Keratinocyte (primary cell): ENCODE measurements around the gene IRX2. TPM values are rescaled to one million over a fixed set of nuclear protein-coding genes. Genes with fewer than 3 reads are reported as not detected.

ENCODE experiments used
- DNase-seq: peaks from one replicate; pipeline ENCODE4 v3.0.0-alpha.2; 2011; ENCODE audit warnings: low read depth, missing footprints, low spot score
- FAIRE-seq: peaks from 2 replicates; lab custom pipeline; 2011; peaks lifted over from hg19 to GRCh38; lab: Jason Lieb, UNC
- H2AFZ ChIP-seq: 2 replicates; pipeline ENCODE4 v1.6.0; 2012; ENCODE audit warnings: low read length, control low read depth, inconsistent platforms; ENCODE audit not compliant: control insufficient read depth
- H3K27ac ChIP-seq: 2 replicates; pipeline ENCODE4 v1.5.1; 2011; ENCODE audit warnings: low read length; ENCODE audit not compliant: control insufficient read depth, insufficient read depth
- H3K27me3 ChIP-seq: 3 replicates; pipeline ENCODE4 v1.6.0; 2011; ENCODE audit warnings: low read length; ENCODE audit not compliant: control insufficient read depth, insufficient read depth; ENCODE audit errors: extremely low read depth
- H3K36me3 ChIP-seq, 2 experiments: 2 replicates in 1 of 2; 3 replicates in 1 of 2; pipeline ENCODE4 v1.5.1; 2011; ENCODE audit warnings: low read length in 2 of 2, mild to moderate bottlenecking in 1 of 2; ENCODE audit not compliant: control insufficient read depth in 2 of 2, insufficient read depth in 2 of 2; ENCODE audit errors: extremely low read depth in 1 of 2
- H3K4me1 ChIP-seq: 3 replicates; pipeline ENCODE4 v1.5.1; 2011; ENCODE audit warnings: low read length; ENCODE audit not compliant: control insufficient read depth, insufficient read depth; ENCODE audit errors: extremely low read depth
- H3K4me2 ChIP-seq: 3 replicates; pipeline ENCODE4 v1.6.0; 2011; ENCODE audit warnings: low read depth, low read length; ENCODE audit not compliant: control insufficient read depth, insufficient read depth; ENCODE audit errors: extremely low read depth
- H3K4me3 ChIP-seq, 3 experiments: fragments of 200-600 bp in 1 of 3; sonication (generic) in 1 of 3; 2 replicates in 2 of 3; 3 replicates in 1 of 3; pipeline ENCODE4 v1.5.1; 2011 to 2016; ENCODE audit warnings: low read length in 3 of 3, mild to moderate bottlenecking in 3 of 3, control low read depth in 2 of 3, inconsistent platforms in 1 of 3, low read depth in 1 of 3, mixed read lengths in 1 of 3, mixed run types in 1 of 3, moderate library complexity in 1 of 3; ENCODE audit not compliant: control insufficient read depth in 2 of 3, insufficient read depth in 2 of 3; ENCODE audit errors: extremely low read depth in 1 of 3
- H3K79me2 ChIP-seq: 2 replicates; pipeline ENCODE4 v1.6.0; 2012; ENCODE audit warnings: low read length; ENCODE audit not compliant: control insufficient read depth, insufficient read depth
- H3K9ac ChIP-seq: 3 replicates; pipeline ENCODE4 v1.6.0; 2011; ENCODE audit warnings: low read length; ENCODE audit not compliant: control insufficient read depth, insufficient read depth; ENCODE audit errors: extremely low read depth
- H3K9me1 ChIP-seq: 3 replicates; pipeline ENCODE4 v1.6.0; 2011; ENCODE audit warnings: low read length; ENCODE audit not compliant: control insufficient read depth, insufficient read depth; ENCODE audit errors: extremely low read depth
- H3K9me3 ChIP-seq: 2 replicates; pipeline ENCODE4 v1.5.1; 2012; ENCODE audit warnings: low read depth, low read length; ENCODE audit not compliant: control insufficient read depth
- H4K20me1 ChIP-seq: 3 replicates; pipeline ENCODE4 v1.6.0; 2011; ENCODE audit warnings: low read length; ENCODE audit not compliant: control insufficient read depth, insufficient read depth; ENCODE audit errors: extremely low read depth
- EZH2 ChIP-seq: IDR thresholded peaks from one replicate; pipeline ENCODE4 v1.6.1; 2012; ENCODE audit warnings: inconsistent platforms, mild to moderate bottlenecking, low read length, moderate library complexity
- dilution Hi-C: fragments of 300-500 bp; cut with MboI; formaldehyde crosslinking; loops from one replicate; pipeline ENCODE4 v1.7.0; 2020; ENCODE audit warnings: low sequenced_read_pairs; ENCODE audit not compliant: extremely low pct_ligation_motif_present
- polyA plus RNA-seq, 5 experiments: library from polyadenylated mRNA; depleted of rRNA in 3 of 5; stranded (reverse) in 3 of 5; stranded (forward) in 1 of 5; unstranded in 1 of 5; fragments of >200 nt; gene quantifications; 1 replicate in 1 of 5; 2 replicates in 3 of 5; 3 replicates in 1 of 5; pipeline versions ENCODE4 v1.2.1 to v1.2.3, GENCODE V29; 2011 to 2012; ENCODE audit warnings: missing spikeins in 2 of 5, low read depth in 1 of 5, low replicate concordance in 1 of 5
- TF ChIP-seq, protein P1 (sequence below), 3 experiments: IDR thresholded peaks in 1 of 3; conservative IDR thresholded peaks in 1 of 3; optimal IDR thresholded peaks in 1 of 3; 2 replicates in 2 of 3; 3 replicates in 1 of 3; pipeline versions ENCODE3 to v1.5.1; 2011; ENCODE audit warnings: low read length in 3 of 3, mild to moderate bottlenecking in 3 of 3, moderate library complexity in 2 of 3, control low read depth in 1 of 3, inconsistent platforms in 1 of 3; ENCODE audit not compliant: insufficient read depth in 2 of 3; ENCODE audit errors: extremely low read depth in 1 of 3

The IRX2 gene
- polyA plus RNA-seq, 1 donor (not counting 4 experiments of a cell fraction or from before 2014, with no cell fraction given): 27.1 TPM

DNA sequence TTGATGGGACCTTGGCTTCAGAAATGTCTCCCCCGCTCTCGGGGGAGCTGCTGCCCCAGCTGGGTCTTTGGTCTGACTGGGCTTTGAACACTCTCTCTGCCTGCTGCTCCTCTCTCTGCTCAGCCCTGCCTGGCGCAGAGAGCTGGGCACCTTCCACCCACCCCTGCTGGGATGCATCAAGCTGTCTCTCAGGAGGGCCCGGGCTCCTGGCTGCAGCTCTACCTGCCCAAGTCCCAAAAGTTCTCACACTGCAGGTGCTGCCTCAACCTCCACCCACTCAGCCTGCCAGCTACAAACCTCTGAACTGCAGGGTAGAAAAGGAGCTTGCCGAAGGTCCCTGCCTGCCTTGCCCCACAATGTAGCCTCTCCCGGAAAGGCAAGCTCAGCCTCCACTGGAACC lies 36.7 kb downstream of the IRX2 start:
- H3K9me1 ChIP-seq: no peaks in the 10 kb centered on the region
- H4K20me1 ChIP-seq: no peaks in the 10 kb centered on the region
- no peaks in the 10 kb centered on the region for H3K79me2 ChIP-seq
- DNase-seq (no peak), FAIRE-seq (no peak)
- H3K4me2 ChIP-seq: no peak overlapping the region
- dilution Hi-C loops: no loop called here
- H3K27ac ChIP-seq: no peak overlapping the region
- H2AFZ ChIP-seq: no peak overlapping the region
- no peaks in the 10 kb centered on the region for H3K36me3 ChIP-seq
- no peak overlapping the region for H3K9ac ChIP-seq
- H3K4me3 ChIP-seq: no peak overlapping the region
- TF ChIP-seq EZH2: no peak
- H3K9me3 ChIP-seq: no peaks in the 10 kb centered on the region
- no peaks in the 10 kb centered on the region for H3K27me3 ChIP-seq
- no peaks in the 10 kb centered on the region for H3K4me1 ChIP-seq

DNA sequence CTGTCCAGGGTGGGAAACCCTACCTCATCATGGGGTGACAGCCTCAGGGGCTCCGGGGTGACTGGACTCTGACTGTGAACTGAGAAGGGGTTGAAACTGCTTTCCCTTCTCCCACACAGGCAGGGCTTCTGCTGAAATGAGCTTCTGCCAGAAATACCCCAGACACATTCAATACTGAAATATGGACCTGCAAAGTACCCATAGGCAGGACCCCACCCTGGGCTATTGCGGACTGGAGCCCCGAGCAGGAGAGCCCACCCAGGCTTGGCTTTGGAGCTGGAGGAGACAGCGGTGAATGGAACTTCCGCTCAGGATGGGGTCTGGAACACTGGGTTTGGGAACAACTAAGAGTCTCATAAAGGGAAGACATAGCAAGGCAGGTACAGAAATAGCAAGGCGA lies 37.5 kb downstream of the IRX2 start:
- H3K4me1 ChIP-seq: no peaks in the 10 kb centered on the region
- H3K9me1 ChIP-seq: no peaks in the 10 kb centered on the region
- no peaks in the 10 kb centered on the region for H3K9me3 ChIP-seq
- dilution Hi-C loops: no loop called here
- DNase-seq: no peak
- H2AFZ ChIP-seq: no peak overlapping the region
- no peaks in the 10 kb centered on the region for H3K36me3 ChIP-seq
- TF ChIP-seq, protein P1, sequence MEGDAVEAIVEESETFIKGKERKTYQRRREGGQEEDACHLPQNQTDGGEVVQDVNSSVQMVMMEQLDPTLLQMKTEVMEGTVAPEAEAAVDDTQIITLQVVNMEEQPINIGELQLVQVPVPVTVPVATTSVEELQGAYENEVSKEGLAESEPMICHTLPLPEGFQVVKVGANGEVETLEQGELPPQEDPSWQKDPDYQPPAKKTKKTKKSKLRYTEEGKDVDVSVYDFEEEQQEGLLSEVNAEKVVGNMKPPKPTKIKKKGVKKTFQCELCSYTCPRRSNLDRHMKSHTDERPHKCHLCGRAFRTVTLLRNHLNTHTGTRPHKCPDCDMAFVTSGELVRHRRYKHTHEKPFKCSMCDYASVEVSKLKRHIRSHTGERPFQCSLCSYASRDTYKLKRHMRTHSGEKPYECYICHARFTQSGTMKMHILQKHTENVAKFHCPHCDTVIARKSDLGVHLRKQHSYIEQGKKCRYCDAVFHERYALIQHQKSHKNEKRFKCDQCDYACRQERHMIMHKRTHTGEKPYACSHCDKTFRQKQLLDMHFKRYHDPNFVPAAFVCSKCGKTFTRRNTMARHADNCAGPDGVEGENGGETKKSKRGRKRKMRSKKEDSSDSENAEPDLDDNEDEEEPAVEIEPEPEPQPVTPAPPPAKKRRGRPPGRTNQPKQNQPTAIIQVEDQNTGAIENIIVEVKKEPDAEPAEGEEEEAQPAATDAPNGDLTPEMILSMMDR (optimal IDR thresholded peaks at IDR 0.05 in 1 of 3, IDR thresholded peaks at IDR 0.05 in 1 of 3, conservative IDR thresholded peaks at IDR 0.05 in 1 of 3; ENCODE audit: extremely low read depth in 1 of 3, insufficient read depth in 2 of 3, low read length in 3 of 3): no peak
- no peak for TF ChIP-seq EZH2
- no peak for FAIRE-seq
- no peaks in the 10 kb centered on the region for H4K20me1 ChIP-seq
- no peak overlapping the region for H3K9ac ChIP-seq
- no peaks in the 10 kb centered on the region for H3K79me2 ChIP-seq
- no peak overlapping the region for H3K4me3 ChIP-seq
- no peak overlapping the region for H3K27ac ChIP-seq
- H3K4me2 ChIP-seq: no peak overlapping the region
- H3K27me3 ChIP-seq: no peaks in the 10 kb centered on the region
